ENCODE results near the gene FLVCR1.
"Not testable (repeated sequence)": the region's sequence is repeated elsewhere in the genome, so short reads cannot be mapped to it uniquely, and the experiment has no call there.

FLVCR1 gene

DNA sequence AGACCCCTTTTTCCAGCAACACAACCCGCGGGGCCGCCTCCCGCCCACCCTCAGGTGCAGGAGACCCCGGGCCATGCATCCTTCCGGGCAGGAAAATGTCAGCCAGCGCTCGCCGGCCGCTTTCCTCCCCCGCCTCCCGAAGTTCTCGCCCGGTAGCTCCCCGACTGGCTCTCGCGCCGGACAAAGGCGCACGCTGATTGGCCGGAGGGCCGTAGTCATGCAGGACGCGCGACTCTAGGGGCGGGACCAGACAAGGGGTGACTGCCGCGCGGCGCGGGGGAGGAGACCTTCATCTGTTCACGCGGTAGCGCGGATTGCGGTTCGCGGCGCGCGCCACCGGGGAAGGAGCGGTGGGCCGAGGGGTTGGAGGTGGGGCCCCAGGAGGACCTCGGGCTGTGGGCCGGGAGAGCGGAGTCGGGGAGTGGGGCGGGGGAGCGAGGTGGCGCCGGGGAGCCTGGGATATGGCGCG, at the start of gene FLVCR1:
Gene FLVCR1 (plus strand): TSS at position 284 of the 469 bp plus-strand sequence. CDS start 178 bp downstream, at position 462.
- peaks cover 23% of the 10 kb centered on the region for H3K36me3 Mint-ChIP-seq
- no peaks in the 10 kb centered on the region for H3K27me3 Mint-ChIP-seq
- peak within 1 kb of the TSS; percentile 93 for H3K4me3 Mint-ChIP-seq

DNA sequence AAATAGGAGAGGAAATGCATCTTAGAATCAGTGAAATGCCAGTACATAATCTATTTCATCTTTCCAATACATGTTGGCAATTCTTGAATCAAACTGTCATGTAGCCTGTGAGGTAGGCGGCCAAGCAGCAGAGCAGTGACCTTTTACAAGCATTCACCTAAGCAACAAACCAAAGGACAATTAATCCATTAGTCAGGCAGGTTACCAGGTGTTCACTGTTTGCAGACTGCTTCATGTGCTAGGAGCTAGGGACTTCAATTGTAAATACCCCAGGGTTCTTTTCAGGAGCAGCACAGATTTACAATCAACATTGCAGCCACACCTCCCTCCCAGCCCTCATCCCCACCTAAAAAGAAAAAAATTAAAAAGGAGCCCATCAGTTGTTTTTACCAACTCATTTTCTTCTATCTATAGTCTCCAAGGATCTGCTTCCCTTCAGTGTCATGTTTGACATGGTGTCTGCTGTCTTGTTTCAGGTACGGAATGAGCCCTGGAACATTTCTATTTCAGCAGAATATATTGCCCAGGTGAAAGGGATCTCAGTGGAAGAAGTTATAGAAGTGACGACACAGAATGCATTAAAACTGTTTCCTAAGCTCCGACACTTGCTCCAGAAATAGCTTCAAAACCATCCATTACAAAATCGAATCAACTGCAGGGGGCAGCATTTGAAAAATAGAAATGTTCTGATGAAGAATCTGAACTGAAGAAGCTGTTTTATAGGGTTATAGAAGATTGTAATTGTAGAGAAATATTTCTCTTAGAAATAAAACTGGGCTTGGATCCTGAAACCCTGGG, 43.3 kb upstream of the FLVCR1 start:
- H3K36me3 Mint-ChIP-seq, result peaks cover 15% of the 10 kb centered on the region
- H3K27me3 Mint-ChIP-seq, result no peaks in the 10 kb centered on the region
- H3K27ac Mint-ChIP-seq, result no peak overlapping the region
- H3K9me3 Mint-ChIP-seq, result no peaks in the 10 kb centered on the region
- peaks cover 5% of the 10 kb centered on the region for H3K4me1 Mint-ChIP-seq
- no peak for ATAC-seq
- H3K4me3 Mint-ChIP-seq, result no peak overlapping the region

More for the DNA sequence above, at the start of gene FLVCR1:
- ATAC-seq, result peak; percentile 100
- Mint-ChIP-seq H3K9me3 (no peaks in the 10 kb centered on the region), H3K27ac (peak within 1 kb of the TSS; percentile 92), H3K4me1 (peaks cover 29% of the 10 kb centered on the region)

DNA sequence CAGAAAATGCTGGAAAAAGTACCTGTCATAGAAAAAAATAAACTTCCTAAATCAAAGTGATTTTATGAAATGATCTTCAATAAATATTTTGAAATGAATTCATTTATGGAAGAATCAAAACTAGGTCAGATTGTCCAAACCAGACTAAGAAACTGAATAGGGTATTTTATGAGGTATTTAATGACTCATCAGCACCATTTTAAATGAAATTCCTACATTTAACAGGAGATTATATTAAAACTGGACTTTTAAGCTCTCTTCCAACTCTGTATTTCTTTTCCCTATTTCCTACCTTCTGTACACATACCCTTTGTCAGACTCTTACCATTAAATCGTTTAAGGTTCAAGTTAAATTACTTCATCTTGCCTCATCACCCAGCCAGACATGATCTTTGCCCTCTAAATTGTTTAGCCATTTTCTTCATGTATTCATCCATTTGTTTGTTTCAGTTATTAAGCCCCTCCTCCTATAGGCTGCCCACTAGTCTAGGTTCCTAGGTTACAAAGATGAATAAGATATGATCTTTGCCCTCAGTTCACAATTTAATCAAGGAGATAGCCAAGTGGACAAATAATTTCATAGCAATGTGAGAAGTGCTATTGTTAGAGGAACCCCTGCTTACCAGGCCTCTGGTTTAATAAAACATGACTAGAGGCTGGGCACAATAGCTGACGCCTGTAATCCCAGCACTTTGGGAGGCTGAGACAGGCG, 41.4 kb upstream of the FLVCR1 start:
- ATAC-seq, result no peak
- H3K27me3 Mint-ChIP-seq, result no peaks in the 10 kb centered on the region
- peak overlapping the region; percentile 0 for H3K27ac Mint-ChIP-seq
- H3K9me3 Mint-ChIP-seq, result no peaks in the 10 kb centered on the region
- no peak overlapping the region for H3K4me3 Mint-ChIP-seq
- peaks cover 15% of the 10 kb centered on the region for H3K36me3 Mint-ChIP-seq
- H3K4me1 Mint-ChIP-seq, result peaks cover 7% of the 10 kb centered on the region

DNA sequence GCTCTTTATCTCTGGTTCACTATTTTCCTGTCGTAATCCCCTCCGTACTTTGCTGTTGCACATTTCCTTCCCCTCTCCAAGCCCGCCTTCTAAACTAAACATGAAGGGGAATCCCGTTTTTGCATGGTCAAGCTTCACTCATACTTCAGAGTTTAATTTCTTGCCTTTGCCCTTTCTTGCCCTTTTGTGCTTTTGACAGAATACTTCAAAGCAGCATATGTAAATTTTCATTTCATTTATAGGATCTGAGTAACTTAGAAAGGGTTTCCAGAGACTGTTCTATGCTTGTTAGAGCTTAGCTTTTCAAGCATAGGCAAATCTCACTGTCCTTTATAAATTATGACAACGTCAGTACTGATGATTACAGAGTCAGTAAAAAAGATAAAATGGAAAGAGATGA, 38.3 kb upstream of the FLVCR1 start:
- ATAC-seq, result peak; percentile 90
- Mint-ChIP-seq H3K4me1 (peaks cover 7% of the 10 kb centered on the region), H3K27me3 (no peaks in the 10 kb centered on the region), H3K9me3 (peaks cover 5% of the 10 kb centered on the region), H3K36me3 (peaks cover 19% of the 10 kb centered on the region), H3K4me3 (peak overlapping the region; percentile 38), H3K27ac (peak overlapping the region; percentile 58)

DNA sequence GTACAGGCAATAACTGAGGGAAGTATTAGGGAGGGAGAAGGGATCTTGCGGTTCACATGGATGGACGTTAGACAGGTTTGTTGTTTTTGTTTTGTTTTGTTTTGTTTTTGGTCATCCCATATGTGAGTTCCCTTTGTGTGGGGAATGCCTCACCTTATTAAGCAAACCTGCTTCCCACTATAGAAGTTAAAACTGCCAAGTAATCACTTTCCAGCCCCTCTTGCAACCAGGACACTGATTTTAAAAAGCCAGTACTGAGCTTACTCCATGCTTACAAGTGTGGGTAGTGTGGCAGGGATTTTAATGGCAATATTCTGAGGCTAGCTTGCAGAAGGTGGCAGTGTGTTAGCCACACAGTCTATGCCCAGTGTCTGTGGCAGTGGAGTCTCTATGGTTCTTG, 37.1 kb upstream of the FLVCR1 start:
- H3K9me3 Mint-ChIP-seq, result peaks cover 9% of the 10 kb centered on the region
- peaks cover 7% of the 10 kb centered on the region for H3K4me1 Mint-ChIP-seq
- peaks cover 19% of the 10 kb centered on the region for H3K36me3 Mint-ChIP-seq
- H3K27me3 Mint-ChIP-seq, result no peaks in the 10 kb centered on the region
- no peak for ATAC-seq
- H3K4me3 Mint-ChIP-seq, result no peak overlapping the region
- H3K27ac Mint-ChIP-seq, result peak overlapping the region; percentile 58

DNA sequence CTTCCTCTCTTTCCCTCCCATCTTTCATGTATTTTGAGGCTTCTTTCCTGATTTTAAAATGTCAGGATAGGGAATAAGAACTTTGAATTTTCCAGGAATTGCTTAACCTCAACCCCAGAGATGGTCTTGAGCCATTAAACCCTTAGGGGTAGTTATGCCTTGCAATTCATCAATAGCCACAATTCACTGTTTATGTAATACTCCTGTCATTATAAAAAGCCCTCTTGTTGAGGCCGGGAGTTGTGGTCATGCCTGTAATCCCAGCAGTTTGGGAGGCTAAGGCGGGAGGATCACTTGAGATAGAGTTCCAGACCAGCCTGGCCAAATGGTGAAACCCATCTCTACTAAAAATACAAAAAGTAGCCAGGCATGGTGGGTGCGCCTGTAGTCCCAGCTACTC, 35.1 kb upstream of the FLVCR1 start:
- H3K36me3 Mint-ChIP-seq, result peaks cover 24% of the 10 kb centered on the region
- H3K27me3 Mint-ChIP-seq, result no peaks in the 10 kb centered on the region
- H3K4me3 Mint-ChIP-seq, result no peak overlapping the region
- peaks cover 7% of the 10 kb centered on the region for H3K4me1 Mint-ChIP-seq
- no peak for ATAC-seq
- peaks cover 18% of the 10 kb centered on the region for H3K9me3 Mint-ChIP-seq
- H3K27ac Mint-ChIP-seq, result no peak overlapping the region

DNA sequence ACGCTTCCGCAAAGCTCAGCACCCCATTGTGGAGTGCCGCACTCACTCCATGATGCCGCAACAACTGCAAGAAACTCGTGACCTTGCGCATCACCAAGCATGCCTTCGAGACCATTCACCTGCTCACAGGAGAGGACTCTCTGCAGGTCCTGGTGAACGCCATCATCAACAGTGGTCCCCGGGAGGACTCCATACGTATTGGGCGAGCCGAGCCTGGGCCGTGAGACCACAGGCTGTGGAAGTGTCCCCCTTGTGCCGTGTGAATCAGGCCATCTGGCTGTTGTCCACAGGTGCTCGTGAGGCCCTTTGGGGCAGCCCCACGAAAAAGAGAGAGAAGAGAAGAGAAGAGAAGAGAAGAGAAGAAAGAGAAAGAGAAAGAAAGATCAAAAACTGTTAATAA, 33.9 kb upstream of the FLVCR1 start:
- Mint-ChIP-seq H3K4me1 (peaks cover 7% of the 10 kb centered on the region), H3K9me3 (peaks cover 18% of the 10 kb centered on the region), H3K4me3 (no peak overlapping the region), H3K27ac (no peak overlapping the region), H3K27me3 (no peaks in the 10 kb centered on the region), H3K36me3 (peaks cover 24% of the 10 kb centered on the region)
- no peak for ATAC-seq

DNA sequence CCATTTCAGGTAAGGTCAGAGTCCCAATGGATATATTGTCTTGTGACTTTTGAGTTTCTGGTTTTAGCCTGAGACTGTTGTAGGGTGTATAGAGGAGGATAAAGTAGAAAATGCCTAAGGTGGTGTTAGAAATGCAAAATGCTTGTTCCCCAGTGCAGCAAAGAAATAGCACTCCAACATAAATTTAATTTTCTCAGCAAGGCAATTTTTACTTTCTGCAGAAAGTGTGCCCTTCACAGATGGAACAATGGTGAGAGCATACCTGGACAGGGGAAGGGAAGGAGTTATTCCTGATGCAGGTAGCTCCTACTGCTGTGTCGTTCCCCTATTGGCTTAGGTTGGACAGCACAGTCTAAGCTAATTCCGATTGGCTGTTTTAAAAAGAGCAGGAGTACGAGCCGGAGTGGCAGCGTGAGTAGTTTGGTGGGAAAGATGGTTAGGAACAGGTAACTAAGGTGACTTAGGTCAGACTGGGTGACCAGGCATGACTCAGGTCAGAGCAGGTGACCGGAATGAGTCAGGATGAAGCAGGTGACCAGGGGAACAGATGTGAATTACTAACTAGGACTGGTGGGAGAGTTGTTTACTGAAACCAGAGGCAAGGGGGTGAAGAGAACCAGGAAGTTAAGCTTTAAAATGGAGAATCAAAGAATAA, 32.1 kb upstream of the FLVCR1 start:
- H3K4me1 Mint-ChIP-seq, result no peaks in the 10 kb centered on the region
- H3K27me3 Mint-ChIP-seq, result no peaks in the 10 kb centered on the region
- ATAC-seq, result no peak
- no peak overlapping the region for H3K4me3 Mint-ChIP-seq
- peaks cover 24% of the 10 kb centered on the region for H3K36me3 Mint-ChIP-seq
- H3K27ac Mint-ChIP-seq, result no peak overlapping the region
- peaks cover 18% of the 10 kb centered on the region for H3K9me3 Mint-ChIP-seq

DNA sequence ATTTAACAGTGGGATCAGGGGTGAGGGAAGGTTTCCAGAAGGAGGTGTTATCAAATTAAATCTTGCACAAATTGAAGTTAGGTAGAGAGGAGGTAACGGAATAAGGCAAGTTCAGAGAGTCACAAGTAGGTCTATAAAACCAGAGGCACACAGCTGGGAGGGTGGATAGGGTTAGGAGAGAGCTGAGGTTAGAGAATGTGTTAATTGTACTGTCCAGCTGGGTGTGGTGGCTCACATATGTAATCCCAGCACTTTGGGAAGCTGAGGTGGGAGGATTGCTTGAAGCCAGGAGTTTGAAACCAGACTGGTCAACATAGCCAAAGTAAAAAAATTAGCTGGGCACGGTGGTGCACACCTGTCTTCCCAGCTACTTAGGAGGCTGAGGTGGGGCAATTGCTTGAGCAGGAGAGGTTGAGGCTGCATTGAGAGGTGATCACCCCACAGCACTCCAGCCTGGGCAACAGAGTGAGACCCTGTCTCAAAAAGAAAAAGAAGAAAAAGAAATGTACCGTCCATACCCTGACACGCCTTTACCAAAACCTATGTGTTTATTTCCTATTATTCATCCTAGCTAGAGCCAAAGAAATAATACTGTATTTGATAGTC, 30.8 kb upstream of the FLVCR1 start:
- H3K36me3 Mint-ChIP-seq, result peaks cover 24% of the 10 kb centered on the region
- H3K4me3 Mint-ChIP-seq, result no peak overlapping the region
- peaks cover 8% of the 10 kb centered on the region for H3K4me1 Mint-ChIP-seq
- peaks cover 18% of the 10 kb centered on the region for H3K9me3 Mint-ChIP-seq
- H3K27me3 Mint-ChIP-seq, result no peaks in the 10 kb centered on the region
- no peak for ATAC-seq
- H3K27ac Mint-ChIP-seq, result no peak overlapping the region

DNA sequence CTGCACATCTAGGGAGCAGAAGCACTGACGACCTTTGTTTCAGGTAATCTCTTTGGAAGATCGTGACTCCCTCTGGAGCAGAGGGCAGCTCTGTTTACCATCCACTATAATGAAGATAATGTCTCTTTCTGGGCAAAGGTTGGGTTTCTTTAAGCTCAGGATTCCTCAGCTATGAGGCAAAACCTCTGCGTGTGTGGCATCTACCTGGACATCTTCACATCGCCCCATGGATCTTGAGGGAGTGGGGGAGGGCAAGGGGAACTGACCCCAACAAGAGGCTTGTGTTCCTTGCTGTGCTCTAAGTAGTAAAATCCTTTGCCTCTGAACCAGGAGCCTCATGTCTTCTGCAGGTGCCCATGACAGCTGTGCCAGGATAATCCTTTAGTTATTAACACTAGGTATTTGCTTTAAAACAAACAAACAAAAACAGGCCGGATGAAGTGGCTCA, 30.2 kb upstream of the FLVCR1 start:
- H3K9me3 Mint-ChIP-seq, result peaks cover 18% of the 10 kb centered on the region
- H3K4me3 Mint-ChIP-seq, result no peak overlapping the region
- H3K27ac Mint-ChIP-seq, result no peak overlapping the region
- peaks cover 24% of the 10 kb centered on the region for H3K36me3 Mint-ChIP-seq
- H3K4me1 Mint-ChIP-seq, result peaks cover 10% of the 10 kb centered on the region
- no peak for ATAC-seq
- no peaks in the 10 kb centered on the region for H3K27me3 Mint-ChIP-seq

DNA sequence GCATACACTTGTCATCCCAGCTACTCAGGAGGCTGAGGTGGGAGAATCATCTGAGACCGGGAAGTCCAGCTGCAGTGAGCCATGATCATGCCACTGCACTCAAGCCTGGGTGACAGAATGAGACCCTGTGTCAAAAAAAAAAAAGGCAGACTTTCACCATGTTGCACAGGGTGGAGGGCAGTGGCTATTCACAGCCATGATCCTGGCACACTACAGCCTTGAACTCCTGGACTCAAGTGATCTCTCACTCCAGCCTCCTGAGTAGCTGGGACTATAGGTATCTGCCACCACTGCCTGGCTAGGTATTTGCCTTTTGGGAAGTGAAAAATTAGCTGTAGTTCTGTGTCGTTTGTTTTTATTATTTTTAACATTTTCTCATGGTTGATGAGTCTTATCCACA, 29.7 kb upstream of the FLVCR1 start:
- no peak for ATAC-seq
- Mint-ChIP-seq H3K4me3 (no peak overlapping the region), H3K4me1 (peaks cover 14% of the 10 kb centered on the region), H3K27me3 (no peaks in the 10 kb centered on the region), H3K9me3 (peaks cover 18% of the 10 kb centered on the region), H3K36me3 (peaks cover 24% of the 10 kb centered on the region), H3K27ac (no peak overlapping the region)

DNA sequence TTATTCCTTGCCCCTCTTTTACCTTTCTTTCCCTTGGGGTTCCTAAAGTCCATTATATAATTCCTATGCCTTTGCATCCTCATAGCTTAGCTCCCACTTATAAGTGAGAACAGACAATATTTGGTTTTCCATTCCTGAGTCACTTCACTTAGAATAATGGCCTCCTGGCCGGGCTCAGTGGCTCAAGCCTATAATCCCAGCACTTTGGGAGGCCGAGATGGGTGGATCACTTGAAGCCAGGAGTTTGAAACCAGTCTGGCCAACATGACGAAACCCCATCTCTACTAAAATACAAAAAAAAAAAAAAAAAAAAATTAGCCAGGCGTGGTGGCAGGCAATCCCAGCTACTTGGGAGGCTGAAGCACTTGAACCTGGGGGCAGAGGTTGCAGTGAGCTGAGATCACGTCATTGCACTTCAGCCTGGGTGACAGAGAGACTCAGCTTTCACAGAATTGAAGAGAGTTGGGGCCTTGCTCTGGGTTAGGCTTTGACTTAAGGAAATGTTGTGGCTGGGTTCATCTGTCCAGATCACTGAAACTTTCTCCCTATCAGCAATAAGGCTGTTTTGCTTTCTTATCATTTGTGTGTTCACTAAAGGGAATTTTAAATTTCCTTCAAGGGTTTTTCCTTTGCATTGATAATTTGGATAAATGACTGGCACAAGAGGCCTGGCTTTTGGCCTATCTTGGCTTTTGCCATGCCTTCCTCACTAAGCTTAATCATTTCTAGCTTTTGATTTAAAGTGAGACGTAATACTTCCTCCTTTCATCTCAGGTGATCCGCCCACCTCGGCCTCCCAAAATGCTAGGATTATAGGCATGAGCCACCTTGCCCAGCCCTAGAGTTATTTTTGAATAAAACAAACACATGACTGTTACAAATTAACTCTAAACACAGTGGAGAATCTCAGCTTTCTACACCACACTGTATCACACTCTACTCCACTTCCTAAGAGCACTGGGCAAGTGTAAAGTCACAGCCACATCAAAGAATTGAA, 24.6 kb upstream of the FLVCR1 start:
- ATAC-seq, result peak; percentile 73
- not testable (repeated sequence) for H3K27me3 Mint-ChIP-seq, H3K4me3 Mint-ChIP-seq, H3K9me3 Mint-ChIP-seq, H3K36me3 Mint-ChIP-seq
- H3K27ac Mint-ChIP-seq, result peak overlapping the region; percentile 70
- H3K4me1 Mint-ChIP-seq, result peaks cover 24% of the 10 kb centered on the region

DNA sequence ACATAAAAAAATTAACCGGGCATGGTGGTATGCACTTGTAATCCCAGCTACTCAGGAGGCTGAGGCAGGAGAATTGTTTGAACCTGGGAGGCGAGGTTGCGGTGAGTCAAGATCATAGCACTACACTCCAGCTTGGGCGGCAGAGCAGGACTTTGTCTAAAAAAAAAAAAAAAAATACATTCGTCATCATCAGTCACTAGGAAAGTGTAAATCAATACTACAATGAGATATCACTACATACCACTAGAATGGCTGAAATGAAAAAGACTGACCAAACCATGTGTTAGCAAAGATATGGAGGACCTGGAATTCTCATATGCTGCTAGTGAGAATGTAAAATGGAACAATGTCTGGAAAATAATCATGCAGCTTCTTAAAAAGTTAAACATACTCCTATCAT, 19.9 kb upstream of the FLVCR1 start:
- no peak for ATAC-seq
- H3K27me3 Mint-ChIP-seq, result no peaks in the 10 kb centered on the region
- H3K4me3 Mint-ChIP-seq, result no peak overlapping the region
- H3K27ac Mint-ChIP-seq, result no peak overlapping the region
- H3K9me3 Mint-ChIP-seq, result no peaks in the 10 kb centered on the region
- H3K36me3 Mint-ChIP-seq, result no peaks in the 10 kb centered on the region
- peaks cover 11% of the 10 kb centered on the region for H3K4me1 Mint-ChIP-seq

DNA sequence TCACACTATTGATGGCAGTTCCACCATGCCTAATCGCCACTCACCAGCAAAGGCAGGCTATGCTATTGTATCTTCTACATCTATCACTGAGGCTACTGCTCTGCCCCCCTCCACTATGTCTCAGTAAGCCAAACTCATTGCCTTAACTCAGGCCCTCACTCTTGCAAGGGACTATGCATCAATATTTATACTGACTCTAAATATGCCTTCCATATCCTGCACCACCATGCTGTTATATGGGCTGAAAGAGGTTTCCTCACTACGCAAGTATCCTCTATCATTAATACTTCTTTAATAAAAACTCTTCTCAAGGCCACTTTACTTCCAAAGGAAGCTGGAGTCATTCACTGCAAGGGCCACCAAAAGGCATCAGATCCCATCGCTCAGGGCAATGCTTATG, 13.6 kb upstream of the FLVCR1 start:
- not testable (repeated sequence) for H3K4me1 Mint-ChIP-seq, H3K27me3 Mint-ChIP-seq, ATAC-seq, H3K4me3 Mint-ChIP-seq, H3K27ac Mint-ChIP-seq, H3K36me3 Mint-ChIP-seq, H3K9me3 Mint-ChIP-seq

All from stimulated activated memory B cell treated with anti-CD40 and anti-IgM and Interleukin-4, amounts not matched to agents 10 μg/mL and 1 μg/mL and 100 μg/mL, for 72 hours (primary cell).